Measurements from ENCODE around the gene SIGLEC14.

SIGLEC14 gene

GRCh38 chr19:51610576-51610975 lies 36.0 kb downstream of the SIGLEC14 start:
- DNase-seq: no peak

GRCh38 chr19:51607920-51608562 lies 38.6 kb downstream of the SIGLEC14 start:
- peak; percentile 94 for DNase-seq

GRCh38 chr19:51607077-51607476 lies 39.5 kb downstream of the SIGLEC14 start:
- DNase-seq: no peak

GRCh38 chr19:51602189-51602854 lies 44.3 kb downstream of the SIGLEC14 start:
- DNase-seq: no peak

GRCh38 chr19:51600940-51601580 lies 45.6 kb downstream of the SIGLEC14 start:
- peak; percentile 27 for DNase-seq

- no peak for DNase-seq
Observed at GRCh38 chr19:51599084-51599483, 47.5 kb downstream of the SIGLEC14 start.

GRCh38 chr19:51598159-51598915 lies 48.3 kb downstream of the SIGLEC14 start:
- no peak for DNase-seq

GRCh38 chr19:51595190-51596175 lies 51.1 kb downstream of the SIGLEC14 start:
- peak; percentile 24 for DNase-seq

- DNase-seq: no peak
Observed at GRCh38 chr19:51594774-51595109, 51.9 kb downstream of the SIGLEC14 start.

GRCh38 chr19:51593969-51594773 lies 52.5 kb downstream of the SIGLEC14 start:
- peak; percentile 99 for DNase-seq

GRCh38 chr19:51593138-51593890 lies 53.3 kb downstream of the SIGLEC14 start:
- DNase-seq: no peak

Measured in suppressor macrophage treated with lipopolysaccharide for 4 hours (primary cell).